ENCODE data around the gene GH2. TPM values are rescaled to one million over a fixed set of nuclear protein-coding genes. Genes with fewer than 3 reads are reported as not detected.
A peak's percentile ranks its signal among the peaks of the same experiment; 100 is the strongest.
"Not testable (repeated sequence)": the region's sequence is repeated elsewhere in the genome, so short reads cannot be mapped to it uniquely, and the experiment has no call there.

GH2 gene
- total RNA-seq, 2 donors from 2014 or later, result not detected

DNA sequence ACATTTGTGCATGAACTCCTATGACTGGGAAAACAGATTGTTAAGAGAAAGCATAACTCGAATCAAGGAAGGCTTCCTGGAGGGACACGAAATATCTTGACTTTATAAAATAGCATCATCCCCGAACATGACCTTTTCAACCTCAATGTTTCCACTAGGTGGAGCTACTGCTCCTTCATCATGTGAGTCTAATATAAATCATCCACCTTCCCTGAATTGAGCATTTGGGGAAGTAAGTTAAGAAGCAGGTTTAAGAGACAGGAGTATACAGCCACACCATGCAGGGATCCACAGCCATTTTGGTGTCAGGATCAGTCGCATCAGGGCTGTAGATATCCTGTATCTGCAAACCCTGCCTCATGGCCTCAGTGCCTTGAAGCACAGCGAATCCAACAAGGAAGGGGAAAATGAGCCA is 22.1 kb upstream of the GH2 start:
- not testable (repeated sequence) for H3K27ac Mint-ChIP-seq; H3K9me3 Mint-ChIP-seq; H3K36me3 Mint-ChIP-seq (ENCODE audit: insufficient read depth in 2 of 2); H3K27me3 Mint-ChIP-seq (ENCODE audit: low read depth); H3K4me3 Mint-ChIP-seq
- H3K4me1 Mint-ChIP-seq (ENCODE audit: low read depth), result peaks cover 26% of the 10 kb centered on the region
- DNase-seq (peak in 1 of 2 donors; percentile 38), ATAC-seq (replicated peaks in 1 of 2) (peak; percentile 35 to 54)

DNA sequence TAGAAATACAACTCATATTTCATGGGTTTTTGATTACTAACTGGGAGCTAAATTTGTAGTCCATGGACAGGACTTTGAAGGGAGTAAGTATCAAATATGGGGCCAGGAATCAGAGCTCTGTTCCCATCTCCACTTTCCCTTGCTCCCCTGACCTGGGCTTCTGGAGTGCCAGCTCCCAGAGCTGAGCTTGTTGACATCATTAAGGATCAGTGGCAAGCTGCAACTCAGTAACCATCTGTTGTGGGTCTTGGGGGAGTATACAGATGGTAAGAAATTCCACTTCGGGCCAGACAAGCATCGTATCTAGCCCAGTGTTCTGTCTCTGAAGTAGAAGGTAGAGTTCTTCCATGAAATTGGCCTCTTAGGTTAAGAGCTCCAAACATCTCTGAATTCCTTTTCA is 20.2 kb upstream of the GH2 start:
- not testable (repeated sequence) for ATAC-seq (replicated peaks in 1 of 2); H3K36me3 Mint-ChIP-seq (ENCODE audit: insufficient read depth in 2 of 2); H3K27ac Mint-ChIP-seq; DNase-seq; H3K9me3 Mint-ChIP-seq; H3K27me3 Mint-ChIP-seq (ENCODE audit: low read depth); H3K4me3 Mint-ChIP-seq
- H3K4me1 Mint-ChIP-seq (ENCODE audit: low read depth), result peaks cover 36% of the 10 kb centered on the region

DNA sequence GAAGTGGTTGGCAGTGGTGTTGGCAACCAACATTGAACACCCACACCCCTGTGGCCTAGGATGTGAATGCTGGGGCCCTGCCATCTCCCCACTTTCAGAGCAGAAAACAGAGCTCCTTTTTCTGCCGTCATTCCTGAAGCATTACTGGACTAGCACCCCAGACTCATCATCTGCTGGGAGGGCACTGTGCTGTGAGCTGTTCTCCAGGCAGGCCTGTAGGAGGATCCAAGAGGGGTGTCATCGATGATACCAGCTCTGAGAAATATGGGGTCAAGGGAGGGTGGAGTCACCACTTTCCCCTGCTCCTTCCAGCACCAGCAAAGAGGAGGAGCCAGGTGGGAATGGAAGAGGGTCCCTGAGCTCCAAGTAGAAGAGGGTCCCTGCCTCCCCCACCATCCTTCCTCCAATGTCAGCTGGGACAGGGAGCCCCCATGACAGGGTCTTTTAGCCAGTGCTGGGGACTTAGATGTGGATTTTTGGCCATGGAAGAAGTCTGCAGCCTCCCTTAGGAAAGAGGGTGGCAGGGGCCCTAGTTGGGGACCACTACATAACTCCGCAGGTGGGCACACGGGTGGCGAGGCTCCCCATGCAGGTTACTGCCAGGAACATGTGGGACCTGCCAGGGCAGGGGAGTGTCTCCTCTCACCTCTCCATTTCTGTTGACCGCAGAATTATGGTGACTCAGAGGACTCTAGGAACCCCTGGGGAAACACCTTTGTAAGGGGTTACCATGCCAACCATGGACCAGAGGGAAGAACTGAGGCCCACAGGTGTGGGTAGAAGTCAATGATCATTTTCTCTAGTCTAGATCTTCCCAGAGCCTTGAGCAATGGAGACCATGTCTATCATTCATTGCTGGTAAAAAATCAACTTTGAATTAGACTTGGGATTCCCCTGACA is 17.4 kb upstream of the GH2 start:
- Mint-ChIP-seq H3K4me3 (peak overlapping the region in 1 of 2 donors; percentile 36), H3K4me1 (ENCODE audit: low read depth) (peaks cover 36% of the 10 kb centered on the region)
- H3K27me3 Mint-ChIP-seq (ENCODE audit: low read depth); H3K27ac Mint-ChIP-seq; H3K36me3 Mint-ChIP-seq (ENCODE audit: insufficient read depth in 2 of 2); H3K9me3 Mint-ChIP-seq: not testable (repeated sequence)
- peak; percentile 60 to 69 for DNase-seq
- peak; percentile 93 to 96 for ATAC-seq (replicated peaks in 1 of 2)

DNA sequence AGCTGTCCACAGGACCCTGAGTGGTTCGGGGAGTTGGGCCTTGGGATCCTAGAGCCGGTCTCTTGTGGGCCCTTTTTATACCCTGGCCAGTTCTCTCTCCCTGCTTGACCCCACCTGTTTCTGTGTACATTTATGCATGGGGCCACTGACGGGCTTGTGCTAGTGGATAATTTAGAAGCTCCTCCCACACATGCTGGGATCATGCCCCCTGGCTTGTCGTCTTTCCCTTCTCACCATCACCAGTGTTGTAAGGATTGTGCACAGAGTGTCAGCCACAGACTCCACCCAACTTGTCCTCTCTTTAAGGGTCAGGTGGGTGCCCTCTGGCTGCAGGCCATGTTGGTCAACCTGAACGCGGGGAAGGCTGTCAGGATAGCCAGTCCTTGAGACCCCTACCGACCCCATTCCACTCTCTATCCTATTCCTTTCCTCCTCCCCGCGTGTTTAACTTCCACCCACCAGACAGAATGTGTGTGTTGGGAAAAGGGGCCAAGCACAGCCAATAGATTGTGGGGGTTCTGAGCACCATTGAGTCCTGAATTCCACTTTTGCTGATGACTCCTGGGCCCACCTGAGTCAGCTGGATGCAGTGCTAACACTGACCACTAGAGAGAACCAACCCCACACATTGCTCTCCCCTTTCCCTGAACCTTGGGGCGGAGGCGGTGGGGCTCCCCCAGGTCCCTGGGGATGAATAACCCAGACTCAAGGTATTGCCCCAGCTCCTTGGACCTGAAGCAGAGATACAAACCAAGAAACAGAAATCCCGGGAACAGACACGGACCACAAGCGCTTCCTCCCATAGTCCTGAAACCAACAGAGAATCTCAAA is 15.0 kb upstream of the GH2 start, which contains the start of gene CSH1:
TSS of gene CSH1 (minus strand) at position 51 of the 831 bp plus-strand sequence. CDS start 63 bp downstream, outside the sequence.
- DNase-seq; H3K9me3 Mint-ChIP-seq; H3K27me3 Mint-ChIP-seq (ENCODE audit: low read depth); H3K4me3 Mint-ChIP-seq; H3K27ac Mint-ChIP-seq; ATAC-seq (replicated peaks in 1 of 2); H3K36me3 Mint-ChIP-seq (ENCODE audit: insufficient read depth in 2 of 2): not testable (repeated sequence)
- peaks cover 27% of the 10 kb centered on the region for H3K4me1 Mint-ChIP-seq (ENCODE audit: low read depth)

DNA sequence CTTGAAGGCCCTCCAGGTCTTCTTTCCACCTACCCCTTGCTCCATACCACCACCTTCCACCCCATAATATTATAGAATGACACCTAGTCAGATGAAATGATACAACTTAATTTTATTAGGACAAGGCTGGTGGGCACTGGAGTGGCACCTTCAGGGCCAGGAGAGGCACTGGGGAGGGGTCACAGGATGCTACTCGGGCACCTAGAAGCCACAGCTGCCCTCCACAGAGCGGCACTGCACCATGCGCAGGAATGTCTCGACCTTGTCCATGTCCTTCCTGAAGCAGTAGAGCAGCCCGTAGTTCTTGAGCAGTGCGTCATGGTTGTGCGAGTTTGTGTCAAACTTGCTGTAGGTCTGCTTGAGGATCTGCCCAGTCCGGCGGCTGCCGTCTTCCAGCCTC is 13.1 kb upstream of the GH2 start:
- not testable (repeated sequence) for H3K27me3 Mint-ChIP-seq (ENCODE audit: low read depth); ATAC-seq (replicated peaks in 1 of 2); H3K36me3 Mint-ChIP-seq (ENCODE audit: insufficient read depth in 2 of 2); H3K4me3 Mint-ChIP-seq; DNase-seq; H3K9me3 Mint-ChIP-seq; H3K27ac Mint-ChIP-seq
- peaks cover 20% of the 10 kb centered on the region for H3K4me1 Mint-ChIP-seq (ENCODE audit: low read depth)

DNA sequence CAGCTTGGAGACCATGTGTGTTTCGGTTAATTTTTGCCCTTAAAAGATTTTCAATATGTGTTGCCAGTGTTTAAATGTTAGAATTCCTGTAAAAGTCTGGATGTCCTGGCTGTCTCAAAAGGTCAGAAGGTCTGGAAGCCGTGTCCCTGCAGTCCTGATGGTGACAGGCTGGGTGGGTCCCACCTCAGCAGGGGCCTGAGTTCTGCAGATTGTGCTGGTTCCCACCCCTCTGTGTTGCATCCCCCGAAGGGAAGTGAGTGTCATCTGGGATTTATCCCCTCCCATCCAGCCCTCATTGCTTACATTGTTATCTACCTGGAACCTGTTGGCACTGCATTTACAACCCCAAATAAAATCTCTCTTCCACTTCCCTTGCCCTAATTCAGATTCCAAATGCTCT is 12.3 kb upstream of the GH2 start:
- not testable (repeated sequence) for H3K36me3 Mint-ChIP-seq (ENCODE audit: insufficient read depth in 2 of 2); H3K9me3 Mint-ChIP-seq; H3K27me3 Mint-ChIP-seq (ENCODE audit: low read depth); H3K4me3 Mint-ChIP-seq; H3K27ac Mint-ChIP-seq; DNase-seq; ATAC-seq (replicated peaks in 1 of 2)
- H3K4me1 Mint-ChIP-seq (ENCODE audit: low read depth), result peaks cover 15% of the 10 kb centered on the region

DNA sequence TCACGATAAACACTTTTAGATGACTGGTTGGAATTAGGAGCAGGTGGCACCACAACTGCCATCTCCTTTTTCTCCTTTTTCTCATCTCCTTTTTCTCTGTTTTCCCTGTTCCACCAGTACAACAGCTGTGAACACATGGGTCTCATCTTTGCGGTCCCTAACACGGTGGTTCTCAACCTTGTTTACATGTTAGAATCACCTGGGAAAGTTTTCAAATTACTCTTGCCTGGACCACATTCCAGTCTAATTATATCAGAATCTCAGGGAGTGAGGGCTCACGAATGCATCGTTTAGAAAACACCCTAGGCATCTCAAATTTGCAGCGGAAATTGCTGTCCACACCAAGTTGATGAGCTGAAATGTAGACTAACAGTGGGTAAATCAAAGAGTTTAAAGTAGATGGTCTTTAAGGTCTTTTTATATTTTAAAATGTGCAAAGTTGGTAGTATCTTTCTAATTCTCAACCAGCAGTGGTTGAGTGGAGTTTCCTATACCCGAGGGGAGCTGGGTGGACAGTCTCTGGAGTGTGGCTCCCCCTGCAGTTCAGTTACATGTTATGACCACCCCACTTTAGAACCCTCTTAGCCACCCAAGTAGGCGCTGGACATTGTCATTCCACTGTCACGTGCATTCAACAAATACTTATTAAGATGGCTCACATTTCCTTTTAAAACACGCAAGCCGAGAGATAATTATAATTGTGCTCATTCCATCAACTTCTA is 10.7 kb upstream of the GH2 start:
- H3K27ac Mint-ChIP-seq; H3K9me3 Mint-ChIP-seq; DNase-seq; H3K4me1 Mint-ChIP-seq (ENCODE audit: low read depth); ATAC-seq (replicated peaks in 1 of 2); H3K36me3 Mint-ChIP-seq (ENCODE audit: insufficient read depth in 2 of 2); H3K4me3 Mint-ChIP-seq; H3K27me3 Mint-ChIP-seq (ENCODE audit: low read depth): not testable (repeated sequence)

DNA sequence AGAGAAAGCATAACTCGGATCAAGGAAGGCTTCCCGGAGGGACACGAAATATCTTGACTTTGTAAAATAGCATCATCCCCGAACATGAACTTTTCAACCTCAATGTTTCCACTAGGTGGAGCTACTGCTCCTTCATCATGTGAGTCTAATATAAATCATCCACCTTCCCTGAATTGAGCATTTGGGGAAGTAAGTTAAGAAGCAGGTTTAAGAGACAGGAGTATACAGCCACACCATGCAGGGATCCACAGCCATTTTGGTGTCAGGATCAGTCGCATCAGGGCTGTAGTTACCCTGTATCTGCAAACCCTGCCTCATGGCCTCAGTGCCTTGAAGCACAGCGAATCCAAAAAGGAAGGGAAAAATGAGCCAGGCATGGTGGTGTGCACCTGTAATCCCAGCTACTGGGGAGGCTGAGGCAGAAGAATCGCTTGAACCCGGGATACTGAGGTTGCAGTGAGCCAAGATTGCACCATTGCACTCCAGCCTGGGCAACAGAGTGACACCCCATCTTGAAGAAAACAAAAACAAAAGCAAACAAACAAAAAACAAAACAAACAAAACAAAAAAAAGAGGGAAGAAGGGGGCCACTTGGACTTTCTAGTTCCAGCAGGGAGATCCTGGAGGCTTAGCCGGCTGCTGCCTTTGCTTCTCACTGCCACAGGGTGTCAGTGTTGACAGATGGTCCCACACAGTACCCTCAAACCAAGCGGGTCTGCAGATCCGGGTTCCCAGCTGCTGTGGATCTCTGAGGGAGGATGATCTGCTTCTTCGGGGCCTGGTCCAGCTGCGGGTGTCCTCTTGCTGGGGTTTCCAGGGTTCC is 7.5 kb upstream of the GH2 start:
- H3K4me3 Mint-ChIP-seq, result peak overlapping the region in 1 of 2 donors; percentile 36
- H3K27ac Mint-ChIP-seq; H3K9me3 Mint-ChIP-seq; H3K27me3 Mint-ChIP-seq (ENCODE audit: low read depth); H3K36me3 Mint-ChIP-seq (ENCODE audit: insufficient read depth in 2 of 2); H3K4me1 Mint-ChIP-seq (ENCODE audit: low read depth): not testable (repeated sequence)
- ATAC-seq (replicated peaks in 1 of 2) (peak; percentile 58 to 64), DNase-seq (peak; percentile 23 to 34)

DNA sequence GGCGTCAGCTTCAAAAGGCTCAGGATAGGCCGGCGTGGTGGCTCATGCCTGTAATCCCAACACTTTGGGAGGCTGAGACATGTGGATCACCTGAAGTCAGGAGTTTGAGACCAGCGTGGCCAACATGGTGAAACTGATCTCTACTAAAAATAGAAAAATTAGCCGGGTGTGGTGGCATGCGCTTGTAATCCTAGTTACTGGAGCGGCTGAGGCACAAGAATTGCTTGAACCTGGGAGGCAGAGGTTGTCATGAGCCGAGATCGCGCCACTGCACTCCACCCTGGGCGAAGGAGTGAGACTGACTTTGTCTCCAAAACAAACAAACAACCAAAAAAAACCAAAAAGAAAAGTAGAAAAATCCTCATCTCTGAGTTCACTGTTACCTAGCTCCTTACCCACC is 3.4 kb upstream of the GH2 start:
- H3K27ac Mint-ChIP-seq; ATAC-seq (replicated peaks in 1 of 2); DNase-seq; H3K4me3 Mint-ChIP-seq; H3K9me3 Mint-ChIP-seq; H3K27me3 Mint-ChIP-seq (ENCODE audit: low read depth); H3K36me3 Mint-ChIP-seq (ENCODE audit: insufficient read depth in 2 of 2): not testable (repeated sequence)
- H3K4me1 Mint-ChIP-seq (ENCODE audit: low read depth), result peaks cover 13% of the 10 kb centered on the region

DNA sequence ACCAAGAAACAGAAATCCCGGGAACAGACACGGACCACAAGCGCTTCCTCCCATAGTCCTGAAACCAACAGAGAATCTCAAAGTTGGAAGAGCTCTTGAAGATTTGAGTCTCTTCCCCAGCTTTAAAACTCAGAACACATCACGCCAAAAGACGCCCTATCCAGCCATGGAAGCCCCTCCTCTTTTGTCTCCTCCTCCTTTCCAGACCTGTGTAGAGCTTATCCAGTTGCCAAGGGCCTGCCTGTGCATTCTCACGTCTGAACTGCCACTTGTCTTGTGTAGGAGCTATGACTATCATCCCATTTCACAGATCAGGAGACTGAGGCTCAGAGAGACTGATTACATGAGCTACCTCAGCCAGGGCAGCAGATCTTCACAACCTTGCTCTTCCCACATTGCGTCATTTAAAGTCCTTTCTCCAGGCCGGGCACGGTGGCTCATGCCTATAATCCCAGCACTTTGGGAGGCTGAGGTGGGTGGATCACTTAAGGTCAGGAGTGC is 932 bp upstream of the GH2 start:
- not testable (repeated sequence) for ATAC-seq (replicated peaks in 1 of 2); H3K9me3 Mint-ChIP-seq; H3K4me3 Mint-ChIP-seq; H3K4me1 Mint-ChIP-seq (ENCODE audit: low read depth); H3K27ac Mint-ChIP-seq; DNase-seq; H3K36me3 Mint-ChIP-seq (ENCODE audit: insufficient read depth in 2 of 2); H3K27me3 Mint-ChIP-seq (ENCODE audit: low read depth)

DNA sequence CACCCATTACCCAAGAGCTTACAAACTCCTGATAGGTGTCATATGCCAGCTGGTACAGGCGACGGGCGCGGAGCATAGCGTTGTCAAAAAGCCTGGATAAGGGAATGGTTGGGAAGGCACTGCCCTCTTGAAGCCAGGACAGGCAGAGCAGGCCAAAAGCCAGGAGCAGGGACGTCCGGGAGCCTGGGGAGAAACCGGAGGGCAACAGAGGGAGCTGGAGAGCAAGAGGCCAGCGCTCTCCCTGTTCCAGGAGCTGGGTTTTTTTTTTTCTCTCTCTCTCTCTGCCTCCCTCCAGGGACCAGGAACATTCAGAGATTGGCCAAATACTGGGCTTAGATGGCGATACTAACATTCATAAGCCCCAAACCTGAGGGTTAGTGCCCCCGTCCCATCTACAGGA is 407 bp downstream of the GH2 start:
- not testable (repeated sequence) for H3K4me3 Mint-ChIP-seq; H3K4me1 Mint-ChIP-seq (ENCODE audit: low read depth); ATAC-seq (replicated peaks in 1 of 2); H3K27me3 Mint-ChIP-seq (ENCODE audit: low read depth); H3K36me3 Mint-ChIP-seq (ENCODE audit: insufficient read depth in 2 of 2); H3K27ac Mint-ChIP-seq; H3K9me3 Mint-ChIP-seq; DNase-seq

DNA sequence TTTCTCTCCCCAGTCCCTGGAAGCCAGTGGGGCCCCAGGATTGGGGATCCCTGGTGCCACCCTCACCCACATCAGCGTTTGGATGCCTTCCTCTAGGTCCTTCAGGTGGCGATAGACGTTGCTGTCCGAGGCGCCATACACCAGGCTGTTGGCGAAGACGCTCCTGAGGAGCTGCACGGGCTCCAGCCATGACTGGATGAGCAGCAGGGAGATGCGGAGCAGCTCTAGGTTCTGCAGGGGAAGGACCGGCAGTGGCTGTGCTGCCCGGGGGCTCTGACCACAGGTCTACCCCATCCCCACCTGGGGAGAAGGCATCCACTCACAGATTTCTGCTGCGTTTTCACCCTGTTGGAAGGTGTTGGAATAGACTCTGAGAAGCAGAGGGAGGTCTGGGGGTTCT is 1.0 kb downstream of the GH2 start:
- Mint-ChIP-seq H3K36me3 (ENCODE audit: insufficient read depth in 2 of 2) (no peaks in the 10 kb centered on the region), H3K27ac (no peak overlapping the region), H3K4me3 (no peak overlapping the region), H3K4me1 (ENCODE audit: low read depth) (peaks cover 4% of the 10 kb centered on the region), H3K27me3 (ENCODE audit: low read depth) (peaks cover 7% of the 10 kb centered on the region), H3K9me3 (no peaks in the 10 kb centered on the region)
- DNase-seq, result no peak
- no peak for ATAC-seq (replicated peaks in 1 of 2)
